Smooth muscle cell (in vitro differentiated cells): ENCODE results near the gene CYTH3. TPM values are rescaled to one million over a fixed set of nuclear protein-coding genes. Genes with fewer than 3 reads are reported as not detected.

Source experiments
- DNase-seq: peaks from one replicate; lab custom pipeline; 2025; ENCODE audit not compliant: unreplicated experiment; lab: John Stamatoyannopoulos, UW
- H2AFZ ChIP-seq: fragments of 200-600 bp; sonication (generic); 2 replicates; pipeline ENCODE4 v1.6.0; 2016; ENCODE audit warnings: antibody characterized with exemption, low read depth, mild to moderate bottlenecking
- H3F3A ChIP-seq: fragments of 200-600 bp; sonication (generic); 2 replicates; pipeline ENCODE4 v1.6.0; 2017; ENCODE audit warnings: antibody characterized with exemption, low read depth
- H3K27ac ChIP-seq: fragments of 200-600 bp; sonication (generic); 2 replicates; pipeline ENCODE4 v1.5.1; 2016; ENCODE audit warnings: low read depth, mild to moderate bottlenecking
- H3K27me3 ChIP-seq: fragments of 200-600 bp; sonication (generic); 2 replicates; pipeline ENCODE4 v1.6.1; 2016; ENCODE audit warnings: low read depth, mild to moderate bottlenecking
- H3K36me3 ChIP-seq: fragments of 200-600 bp; sonication (generic); 2 replicates; pipeline ENCODE4 v1.5.1; 2016; ENCODE audit warnings: low read depth
- H3K4me1 ChIP-seq: fragments of 200-600 bp; sonication (generic); 2 replicates; pipeline ENCODE4 v1.5.1; 2016; ENCODE audit warnings: low read depth
- H3K4me2 ChIP-seq: fragments of 200-600 bp; sonication (generic); 2 replicates; pipeline ENCODE4 v1.6.0; 2016; ENCODE audit warnings: mild to moderate bottlenecking
- H3K4me3 ChIP-seq: fragments of 200-600 bp; sonication (generic); 2 replicates; pipeline ENCODE4 v1.5.1; 2016; ENCODE audit warnings: mild to moderate bottlenecking
- H3K79me2 ChIP-seq: fragments of 200-600 bp; sonication (generic); 2 replicates; pipeline ENCODE4 v1.6.0; 2016; ENCODE audit warnings: low read depth, mild to moderate bottlenecking
- H3K9ac ChIP-seq: fragments of 200-600 bp; sonication (generic); 2 replicates; pipeline ENCODE4 v1.6.0; 2016; ENCODE audit warnings: low read depth
- H3K9me3 ChIP-seq: fragments of 200-600 bp; sonication (generic); replicated peaks from 2 replicates; pipeline ENCODE4 v1.5.1; 2016; ENCODE audit warnings: low read depth
- H4K20me1 ChIP-seq: fragments of 200-600 bp; sonication (generic); 2 replicates; pipeline ENCODE4 v1.6.0; 2016; ENCODE audit warnings: low read depth
- WGBS: methylation state at CpG from one replicate; pipeline ENCODE4 v1.1.7; 2016; ENCODE audit warnings: low lambda C conversion rate; 5-methylcytosine and 5-hydroxymethylcytosine counted together
- polyA plus RNA-seq: library from polyadenylated mRNA; unstranded; fragments of >200 nt; fragmentation: Nextera tagmentation; extraction: Ambion mirVana; gene quantifications from 2 replicates; pipeline ENCODE4 v1.2.1, GENCODE V29; 2016
- total RNA-seq: library from RNA; depleted of rRNA; stranded (reverse); fragments of >200 nt; gene quantifications from 2 replicates; pipeline ENCODE4 v1.2.3, GENCODE V29; 2014
- TF ChIP-seq, protein P1 (sequence below): fragments of 200-600 bp; sonication (generic); IDR thresholded peaks from 2 replicates; pipeline ENCODE4 v1.5.1; 2017; ENCODE audit warnings: borderline replicate concordance, mild to moderate bottlenecking, antibody characterized with exemption; ENCODE audit not compliant: insufficient read depth, poor library complexity, severe bottlenecking

Gene CYTH3
- total and polyA plus RNA-seq, 2 experiments from 2014 or later = 7.6 to 11.4 TPM

DNA sequence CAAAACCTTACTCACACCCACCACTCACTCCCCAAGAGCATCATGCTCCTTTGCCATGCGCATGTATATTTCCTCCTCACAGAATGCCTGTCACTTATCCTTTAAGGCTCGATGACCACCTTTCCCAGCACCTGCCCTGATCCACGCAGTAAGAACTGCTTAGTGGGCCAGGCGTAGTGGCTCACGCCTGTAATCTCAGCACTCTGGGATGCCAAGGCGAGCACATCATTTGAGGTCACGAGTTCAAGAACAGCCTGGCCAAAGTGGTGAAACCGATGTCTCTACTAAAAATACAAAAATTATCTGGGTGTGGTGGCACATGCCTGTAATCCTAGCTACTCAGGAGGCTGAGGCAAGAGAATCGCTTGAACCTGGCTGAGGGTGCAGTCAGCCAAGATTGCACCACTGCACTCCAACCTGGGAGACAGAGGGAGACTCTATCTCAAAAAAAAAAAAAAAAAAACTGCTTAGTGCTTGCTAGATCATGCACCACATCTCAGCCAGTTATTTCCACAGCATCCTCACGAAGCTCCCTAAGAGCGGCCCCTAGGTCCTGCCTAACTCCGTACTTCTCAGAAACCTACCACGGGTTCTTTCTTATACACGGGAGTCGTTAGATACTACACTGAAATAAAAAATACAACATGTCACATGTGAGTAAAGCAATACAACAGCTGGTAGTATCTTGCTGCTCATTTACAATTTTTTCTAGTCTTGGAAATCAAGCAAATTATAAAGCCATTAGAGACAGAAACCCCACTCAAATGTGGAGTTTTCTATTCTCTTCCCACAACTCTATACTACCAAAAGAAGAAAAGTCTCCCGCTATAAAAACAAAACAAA is 37.2 kb downstream of the CYTH3 start:
- Histone ChIP-seq H3K27me3 (no peaks in the 10 kb centered on the region), H3F3A (no peaks in the 10 kb centered on the region), H2AFZ (no peak overlapping the region), H3K4me1 (no peaks in the 10 kb centered on the region), H3K79me2 (peaks cover 59% of the 10 kb centered on the region), H3K36me3 (no peaks in the 10 kb centered on the region), H3K9ac (no peak overlapping the region), H4K20me1 (peaks cover 41% of the 10 kb centered on the region), H3K4me3 (no peak overlapping the region), H3K9me3 (no peaks in the 10 kb centered on the region), H3K4me2 (no peak overlapping the region), H3K27ac (no peak overlapping the region)
- DNase-seq = no peak
- TF ChIP-seq, protein P1, sequence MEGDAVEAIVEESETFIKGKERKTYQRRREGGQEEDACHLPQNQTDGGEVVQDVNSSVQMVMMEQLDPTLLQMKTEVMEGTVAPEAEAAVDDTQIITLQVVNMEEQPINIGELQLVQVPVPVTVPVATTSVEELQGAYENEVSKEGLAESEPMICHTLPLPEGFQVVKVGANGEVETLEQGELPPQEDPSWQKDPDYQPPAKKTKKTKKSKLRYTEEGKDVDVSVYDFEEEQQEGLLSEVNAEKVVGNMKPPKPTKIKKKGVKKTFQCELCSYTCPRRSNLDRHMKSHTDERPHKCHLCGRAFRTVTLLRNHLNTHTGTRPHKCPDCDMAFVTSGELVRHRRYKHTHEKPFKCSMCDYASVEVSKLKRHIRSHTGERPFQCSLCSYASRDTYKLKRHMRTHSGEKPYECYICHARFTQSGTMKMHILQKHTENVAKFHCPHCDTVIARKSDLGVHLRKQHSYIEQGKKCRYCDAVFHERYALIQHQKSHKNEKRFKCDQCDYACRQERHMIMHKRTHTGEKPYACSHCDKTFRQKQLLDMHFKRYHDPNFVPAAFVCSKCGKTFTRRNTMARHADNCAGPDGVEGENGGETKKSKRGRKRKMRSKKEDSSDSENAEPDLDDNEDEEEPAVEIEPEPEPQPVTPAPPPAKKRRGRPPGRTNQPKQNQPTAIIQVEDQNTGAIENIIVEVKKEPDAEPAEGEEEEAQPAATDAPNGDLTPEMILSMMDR = no peak
- 96% methylated on average over 16 of the region's 16 CpGs for WGBS

DNA sequence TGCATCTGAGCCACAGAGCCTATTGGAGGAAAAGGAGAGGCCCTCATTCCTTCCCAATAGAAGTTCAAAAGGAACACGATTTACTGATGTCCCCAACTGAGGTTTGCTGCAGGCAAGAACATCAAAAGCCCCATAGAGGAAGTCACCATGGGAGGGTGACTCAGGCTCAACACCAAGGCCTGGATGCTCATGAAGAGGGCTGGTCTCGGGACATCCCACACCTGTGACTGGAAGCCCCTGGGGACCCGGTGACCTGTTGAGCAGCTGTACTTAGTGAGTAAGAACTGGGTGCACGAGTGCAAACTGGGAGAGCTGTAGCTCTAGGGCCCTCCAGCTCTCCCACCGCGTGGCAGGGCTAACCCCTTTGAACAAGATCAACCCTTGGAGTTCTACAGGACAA is 38.0 kb downstream of the CYTH3 start:
- Histone ChIP-seq H3K79me2 (peaks cover 59% of the 10 kb centered on the region), H3K4me3 (no peak overlapping the region), H3K27ac (no peak overlapping the region), H3K4me2 (no peak overlapping the region), H3K27me3 (no peaks in the 10 kb centered on the region), H2AFZ (no peak overlapping the region), H3K9ac (no peak overlapping the region), H3K9me3 (no peaks in the 10 kb centered on the region), H3K4me1 (no peaks in the 10 kb centered on the region), H4K20me1 (peaks cover 48% of the 10 kb centered on the region), H3K36me3 (no peaks in the 10 kb centered on the region), H3F3A (no peaks in the 10 kb centered on the region)
- TF ChIP-seq, protein P1 = no peak
- WGBS = 95% methylated on average over 6 of the region's 6 CpGs
- no peak for DNase-seq

DNA sequence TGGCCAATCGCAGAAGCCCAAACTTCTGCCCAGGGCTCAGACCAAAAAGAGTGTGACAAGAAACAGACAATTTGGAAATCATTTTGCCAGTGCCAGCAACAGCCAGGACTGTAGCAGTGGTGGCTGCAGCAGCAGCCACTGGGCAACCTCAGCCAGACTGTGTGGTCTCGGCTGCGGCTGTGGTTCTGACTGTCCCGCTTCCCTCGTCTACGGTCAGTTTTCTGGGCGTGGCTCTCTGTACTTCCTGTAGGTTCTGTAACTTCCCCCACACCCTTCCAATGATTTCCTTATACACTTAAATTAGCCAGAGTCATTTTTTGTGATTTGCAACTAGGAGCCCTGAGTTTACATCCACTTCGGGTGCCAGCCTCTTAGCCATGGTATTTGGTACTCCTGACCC is 39.9 kb downstream of the CYTH3 start:
- DNase-seq = no peak
- no peaks in the 10 kb centered on the region for H3K27me3 ChIP-seq
- TF ChIP-seq, protein P1 = no peak

DNA sequence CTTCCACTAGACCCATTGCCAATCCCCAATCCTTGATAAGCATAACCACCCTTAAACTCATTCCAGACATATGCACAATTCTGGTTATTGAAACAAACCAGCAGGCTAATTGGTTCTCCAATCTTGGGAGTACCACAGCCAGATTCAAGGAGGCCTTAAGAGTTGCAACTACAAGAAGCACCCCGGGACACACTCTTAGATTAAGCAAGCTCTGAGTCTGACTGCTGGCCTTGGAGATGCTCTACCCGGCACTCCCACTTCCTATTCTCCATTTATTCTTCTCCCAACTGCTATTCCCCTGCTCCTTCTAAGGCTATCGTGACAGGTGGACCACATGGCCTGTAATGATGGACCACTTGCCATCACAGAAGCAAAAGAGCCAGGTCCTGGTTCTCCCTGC is 40.3 kb downstream of the CYTH3 start:
- Histone ChIP-seq H2AFZ (no peak overlapping the region), H3K36me3 (no peaks in the 10 kb centered on the region), H3K79me2 (peaks cover 43% of the 10 kb centered on the region), H3K4me1 (peaks cover 21% of the 10 kb centered on the region), H3K9me3 (no peaks in the 10 kb centered on the region), H3K27me3 (no peaks in the 10 kb centered on the region), H4K20me1 (peaks cover 53% of the 10 kb centered on the region), H3F3A (peaks cover 21% of the 10 kb centered on the region), H3K4me3 (no peak overlapping the region), H3K27ac (no peak overlapping the region), H3K4me2 (no peak overlapping the region), H3K9ac (no peak overlapping the region)
- 89% methylated on average over 3 of the region's 3 CpGs for WGBS
- TF ChIP-seq, protein P1 = no peak
- no peak for DNase-seq

More for the DNA sequence above, 39.9 kb downstream of the CYTH3 start:
- Histone ChIP-seq H3K4me3 (no peak overlapping the region), H3K4me2 (no peak overlapping the region), H3K36me3 (no peaks in the 10 kb centered on the region), H3F3A (peaks cover 18% of the 10 kb centered on the region), H3K9ac (no peak overlapping the region), H3K27ac (no peak overlapping the region), H3K4me1 (peaks cover 18% of the 10 kb centered on the region), H3K79me2 (peaks cover 43% of the 10 kb centered on the region), H3K9me3 (no peaks in the 10 kb centered on the region), H2AFZ (no peak overlapping the region), H4K20me1 (peaks cover 52% of the 10 kb centered on the region)
- WGBS = 94% methylated on average over 8 of the region's 8 CpGs
